AG09309 (cell line): ENCODE data around the gene CHRM2.

Experiments
- DNase-seq: peaks from one replicate; pipeline ENCODE4 v3.0.0-alpha.2; 2010; ENCODE audit warnings: low read depth
- H3K4me3 ChIP-seq: 2 replicates; pipeline ENCODE4 v1.5.1; 2011; ENCODE audit warnings: mild to moderate bottlenecking, low read depth, low read length, moderate library complexity; ENCODE audit not compliant: control insufficient read depth
- TF ChIP-seq, protein P1 (sequence below): IDR thresholded peaks from 2 replicates; pipeline ENCODE4 v1.5.1; 2011; ENCODE audit warnings: mild to moderate bottlenecking, low read depth, low read length, inconsistent platforms; ENCODE audit not compliant: insufficient read depth, control insufficient read depth; ENCODE audit errors: missing control alignments

Gene CHRM2

DNA sequence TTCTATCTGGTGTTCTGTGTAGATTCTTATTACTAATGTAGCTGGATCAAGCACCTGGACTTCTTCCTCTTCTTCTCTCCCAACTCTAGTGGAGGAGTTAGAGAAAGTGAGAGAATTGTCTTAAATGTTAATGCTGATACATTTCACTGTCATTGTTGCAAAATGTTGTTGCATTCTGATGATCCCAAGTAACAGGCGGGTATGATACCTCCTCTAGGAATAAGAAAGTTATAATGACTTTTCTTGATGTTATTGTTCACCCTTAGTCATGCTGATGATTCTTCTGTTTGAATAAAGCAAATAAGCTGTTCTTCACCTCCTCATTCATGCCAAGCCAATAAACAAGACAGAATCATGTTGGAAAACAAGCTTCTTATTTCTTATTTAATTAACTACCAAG is 9.1 kb downstream of the CHRM2 start:
- DNase-seq, result no peak
- TF ChIP-seq, protein P1, sequence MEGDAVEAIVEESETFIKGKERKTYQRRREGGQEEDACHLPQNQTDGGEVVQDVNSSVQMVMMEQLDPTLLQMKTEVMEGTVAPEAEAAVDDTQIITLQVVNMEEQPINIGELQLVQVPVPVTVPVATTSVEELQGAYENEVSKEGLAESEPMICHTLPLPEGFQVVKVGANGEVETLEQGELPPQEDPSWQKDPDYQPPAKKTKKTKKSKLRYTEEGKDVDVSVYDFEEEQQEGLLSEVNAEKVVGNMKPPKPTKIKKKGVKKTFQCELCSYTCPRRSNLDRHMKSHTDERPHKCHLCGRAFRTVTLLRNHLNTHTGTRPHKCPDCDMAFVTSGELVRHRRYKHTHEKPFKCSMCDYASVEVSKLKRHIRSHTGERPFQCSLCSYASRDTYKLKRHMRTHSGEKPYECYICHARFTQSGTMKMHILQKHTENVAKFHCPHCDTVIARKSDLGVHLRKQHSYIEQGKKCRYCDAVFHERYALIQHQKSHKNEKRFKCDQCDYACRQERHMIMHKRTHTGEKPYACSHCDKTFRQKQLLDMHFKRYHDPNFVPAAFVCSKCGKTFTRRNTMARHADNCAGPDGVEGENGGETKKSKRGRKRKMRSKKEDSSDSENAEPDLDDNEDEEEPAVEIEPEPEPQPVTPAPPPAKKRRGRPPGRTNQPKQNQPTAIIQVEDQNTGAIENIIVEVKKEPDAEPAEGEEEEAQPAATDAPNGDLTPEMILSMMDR, result no peak

DNA sequence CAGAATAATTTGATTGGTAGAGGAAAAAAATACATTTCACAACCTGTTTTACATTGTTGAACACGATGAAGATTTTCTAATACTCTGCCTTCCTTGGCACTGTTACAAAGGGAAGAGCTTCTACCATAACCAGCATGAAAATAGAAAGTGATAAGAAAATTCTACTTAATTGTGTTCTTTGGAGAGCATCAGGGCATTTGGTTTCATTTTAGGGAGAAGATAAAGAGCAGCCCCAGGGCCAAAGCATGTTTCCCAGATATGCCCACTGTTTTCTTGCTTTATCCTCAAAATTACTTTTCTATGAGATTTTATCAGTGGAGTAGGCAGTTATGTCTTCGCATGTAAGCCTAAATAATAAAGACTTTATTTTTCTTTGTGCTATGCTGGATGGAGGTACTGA is 9.5 kb downstream of the CHRM2 start:
- TF ChIP-seq, protein P1, result no peak
- H3K4me3 ChIP-seq, result no peak overlapping the region
- no peak for DNase-seq

More for the DNA sequence above, 9.1 kb downstream of the CHRM2 start:
- no peak overlapping the region for H3K4me3 ChIP-seq

DNA sequence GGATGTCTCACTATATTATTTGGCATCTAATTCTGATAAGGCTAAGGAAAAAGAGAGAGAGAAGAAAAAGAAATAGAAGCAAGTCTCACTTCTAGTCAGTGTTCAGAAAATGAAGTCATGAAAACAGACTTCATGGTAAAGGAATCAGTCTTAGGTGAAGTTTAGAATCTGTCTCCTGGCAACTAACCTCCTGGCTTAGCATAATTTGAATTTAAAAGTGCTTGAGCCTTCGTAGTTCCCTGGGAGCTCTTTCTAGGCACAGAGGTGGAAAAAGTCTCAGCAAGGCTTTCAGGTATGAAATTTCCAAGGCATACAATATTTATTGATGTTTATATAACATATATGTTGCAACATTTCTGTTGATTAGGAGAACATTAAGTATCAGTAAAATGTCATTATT is 10.4 kb downstream of the CHRM2 start:
- TF ChIP-seq, protein P1, result no peak
- DNase-seq, result no peak
- H3K4me3 ChIP-seq, result no peak overlapping the region

DNA sequence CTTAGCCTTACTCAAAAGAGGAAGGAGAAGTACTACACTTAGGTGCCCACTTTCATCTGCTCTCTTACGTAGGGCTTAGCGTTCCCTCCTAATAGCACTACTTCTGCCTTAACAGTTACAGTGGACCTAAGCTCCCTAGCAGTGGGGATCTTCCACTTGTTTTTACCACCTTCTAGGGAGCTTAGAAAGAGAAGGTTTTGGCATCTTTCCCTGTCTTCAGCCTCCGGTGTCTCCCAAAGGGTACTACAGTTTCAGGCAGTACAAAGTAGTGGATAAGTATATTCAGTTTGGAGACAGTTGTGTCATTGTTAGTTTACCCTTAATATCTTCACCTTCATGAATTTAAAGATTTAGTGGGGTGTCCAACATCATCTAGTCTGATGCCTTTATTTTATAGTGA is 14.6 kb downstream of the CHRM2 start:
- no peak for DNase-seq
- no peak overlapping the region for H3K4me3 ChIP-seq

DNA sequence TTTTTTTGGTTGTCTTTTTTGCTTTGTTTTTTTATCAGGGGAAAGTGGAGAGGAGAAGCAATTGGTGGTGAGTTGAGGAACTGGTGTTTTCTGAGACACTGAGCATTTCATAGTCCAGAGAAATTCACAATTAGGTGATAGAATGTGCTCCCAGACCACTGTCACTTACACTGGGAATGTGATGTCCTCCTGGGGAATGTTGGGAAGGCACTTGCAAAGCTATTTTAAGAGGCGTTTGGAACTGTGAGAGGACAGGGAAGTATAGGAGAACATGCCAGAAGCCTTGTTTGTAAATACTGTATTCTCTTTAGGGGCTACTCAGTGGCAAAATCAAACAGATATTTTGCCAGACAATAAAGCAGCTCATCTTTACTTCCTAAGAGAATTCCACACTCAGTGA is 16.0 kb downstream of the CHRM2 start:
- no peak overlapping the region for H3K4me3 ChIP-seq
- TF ChIP-seq, protein P1, result no peak
- no peak for DNase-seq

More for the DNA sequence above, 14.6 kb downstream of the CHRM2 start:
- TF ChIP-seq, protein P1, result no peak

DNA sequence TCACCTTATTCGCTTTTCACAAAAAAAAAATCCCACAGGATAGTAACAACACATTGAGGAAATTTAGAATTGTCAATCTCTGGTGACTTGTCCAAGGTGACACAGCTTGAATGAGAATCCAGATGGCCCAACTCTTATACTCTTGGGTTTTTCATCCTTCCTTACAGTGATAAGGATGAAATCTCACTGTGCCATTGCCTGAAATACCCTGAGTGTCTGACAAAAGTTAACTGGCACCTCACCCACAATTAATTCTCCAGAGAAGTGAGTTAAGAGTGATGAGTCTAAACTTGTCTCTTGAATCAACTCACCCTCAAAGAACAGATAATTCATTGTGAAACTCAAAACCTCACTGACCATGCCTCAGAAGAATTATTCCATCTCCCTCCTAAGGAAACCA is 18.9 kb downstream of the CHRM2 start:
- no peak overlapping the region for H3K4me3 ChIP-seq
- TF ChIP-seq, protein P1, result no peak
- DNase-seq, result no peak

DNA sequence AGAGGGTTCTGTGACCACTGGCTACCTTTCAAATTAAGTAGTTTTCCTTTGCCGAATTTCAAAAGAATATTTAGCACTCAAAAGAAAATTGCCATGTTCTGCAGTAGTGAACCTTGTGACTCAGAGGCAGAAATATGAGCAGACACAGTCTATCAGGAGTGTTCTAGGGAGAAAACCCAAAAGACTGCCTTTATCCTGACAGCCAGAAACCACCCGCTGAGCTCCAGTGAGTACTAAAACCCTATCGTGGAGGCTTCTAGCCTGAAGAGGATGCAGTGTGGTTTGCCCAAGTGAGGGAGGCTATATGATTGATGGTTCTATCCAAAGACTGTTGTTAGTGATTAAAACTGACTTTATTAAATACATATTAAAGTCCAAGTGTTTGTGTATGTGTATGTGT is 21.9 kb downstream of the CHRM2 start:
- DNase-seq, result no peak
- TF ChIP-seq, protein P1, result no peak
- no peak overlapping the region for H3K4me3 ChIP-seq
